SHP77 treated with DMSO at 0.1 percent for 48 hours (cell line): ENCODE results near the gene WDR49.

Source experiments
- DNase-seq: peaks from one replicate; lab custom pipeline; 2025; lab: John Stamatoyannopoulos, UW

The WDR49 gene

GRCh38 chr3:167653760-167654159 is at the start of gene WDR49:
WDR49 (minus strand) TSS chr3:167653942; CDS start chr3:167653425, 517 bp downstream.
- no peak for DNase-seq

DNA sequence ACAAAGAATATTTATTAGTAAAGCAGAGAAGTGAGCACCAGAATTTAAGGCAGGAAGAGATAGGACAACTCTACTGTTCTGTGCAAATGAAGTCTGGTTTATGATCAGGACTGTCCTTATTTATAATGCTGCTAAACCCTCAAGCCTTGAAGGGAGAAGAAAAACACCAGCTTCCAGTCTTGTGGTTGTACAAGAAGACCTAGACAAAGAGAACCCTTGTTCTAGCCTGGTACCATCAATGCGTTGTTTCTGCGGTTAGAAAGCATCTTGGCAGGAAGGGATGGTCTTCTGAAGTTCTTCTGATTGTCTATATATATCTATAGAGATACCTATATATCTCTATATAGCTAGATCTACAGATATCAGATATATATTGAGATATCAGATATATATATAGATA is 47.2 kb upstream of the WDR49 start:
- no peak for DNase-seq

- no peak for DNase-seq
These were observed 46.3 kb upstream of the WDR49 start for GRCh38 chr3:167700046-167700445.

- no peak for DNase-seq
These were observed 40.4 kb upstream of the WDR49 start for GRCh38 chr3:167694121-167694520.

- no peak for DNase-seq
These were observed 37.6 kb upstream of the WDR49 start for GRCh38 chr3:167691366-167691765.

DNA sequence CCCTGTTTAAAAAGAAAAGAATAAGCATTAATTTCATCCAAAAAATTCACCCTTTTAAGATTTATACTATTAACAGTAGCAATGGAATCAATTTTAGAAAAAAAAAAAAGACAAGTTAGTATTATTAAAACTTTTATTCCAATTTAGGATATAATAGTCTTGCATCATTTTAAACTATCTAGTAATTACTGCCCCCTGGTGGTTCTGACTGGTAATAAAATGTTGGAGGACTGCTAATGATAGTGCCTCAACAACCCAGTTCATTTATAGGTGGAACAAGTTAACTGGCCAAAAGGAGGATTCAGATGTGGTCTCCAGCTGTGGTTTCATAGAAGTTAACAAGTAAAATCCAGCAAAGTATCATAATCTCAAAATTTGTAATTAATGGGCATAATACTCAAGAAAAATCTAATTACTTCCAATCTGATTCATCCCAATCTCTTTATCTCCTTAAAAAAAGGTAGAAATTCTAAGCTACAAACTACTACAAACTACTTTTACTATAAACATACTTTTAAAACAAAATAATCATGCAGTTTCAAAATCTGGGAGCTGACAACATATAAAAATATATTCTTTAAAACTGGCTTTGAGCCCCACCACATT is 30.7 kb upstream of the WDR49 start:
- DNase-seq, result peak; percentile 25

DNA sequence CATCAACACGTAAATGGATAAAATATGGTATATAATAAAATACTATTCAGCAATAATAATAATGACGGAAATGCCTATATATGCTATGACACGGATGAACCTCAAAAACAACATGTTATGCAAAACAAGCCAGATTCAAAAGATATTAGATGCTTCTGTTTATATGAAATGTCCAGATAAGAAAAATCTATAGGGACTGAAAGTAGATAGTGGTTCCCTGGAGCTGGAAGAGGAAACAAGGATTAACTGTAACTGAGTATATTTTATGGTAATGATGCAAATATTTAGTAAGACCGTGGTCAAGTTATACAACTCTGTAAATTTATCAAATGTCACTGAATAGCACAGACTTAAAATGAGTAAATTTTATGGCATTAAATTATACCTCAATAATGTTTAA is 25.8 kb upstream of the WDR49 start:
- no peak for DNase-seq

DNA sequence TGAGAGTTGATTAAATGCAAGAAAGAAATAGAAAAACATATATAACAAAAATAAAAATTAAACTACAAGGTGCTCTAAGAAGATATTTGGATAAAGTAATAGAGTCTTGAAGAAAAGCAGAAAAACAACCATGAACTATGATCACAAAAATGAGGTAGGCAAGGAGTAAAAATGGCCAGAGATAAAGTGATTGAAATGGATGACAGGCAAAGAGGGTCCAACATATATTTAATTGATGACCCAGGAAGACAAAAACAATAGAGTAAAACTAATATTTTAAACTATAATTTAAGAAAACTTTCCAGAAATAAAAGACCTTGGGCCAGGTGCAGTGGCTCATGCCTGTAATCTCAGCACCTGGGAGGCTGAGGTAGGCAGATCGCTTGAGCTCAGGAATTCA is 22.1 kb upstream of the WDR49 start:
- DNase-seq, result no peak

GRCh38 chr3:167673221-167673620 is 19.5 kb upstream of the WDR49 start:
- DNase-seq, result no peak

DNA sequence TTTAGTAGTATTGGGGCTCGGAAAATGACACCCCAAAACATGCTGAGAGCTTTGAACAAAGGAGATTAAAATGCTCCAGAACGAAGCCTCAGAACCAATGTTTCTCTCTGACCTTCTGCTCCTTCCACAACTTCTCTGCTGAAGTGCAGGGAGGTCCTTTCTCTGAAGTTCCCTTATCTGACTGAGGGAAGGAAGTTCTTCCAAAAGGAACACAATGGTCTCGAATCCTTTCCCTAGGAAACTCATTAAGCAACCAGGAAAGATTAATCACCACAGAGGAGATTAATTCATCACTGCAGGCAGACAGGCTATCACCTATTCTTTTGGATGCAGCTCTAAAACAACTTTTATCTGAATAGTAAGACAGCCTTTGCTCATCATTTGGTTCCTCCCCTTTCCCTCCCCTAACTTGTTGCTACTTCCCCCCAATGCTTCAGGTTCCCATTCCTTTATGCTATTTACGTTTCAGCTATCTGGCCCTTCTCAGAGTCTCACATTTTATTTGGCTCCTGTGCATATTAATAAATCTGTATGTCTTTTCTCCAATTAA is 18.2 kb upstream of the WDR49 start:
- DNase-seq, result no peak

GRCh38 chr3:167669699-167670098 is 16.0 kb upstream of the WDR49 start:
- DNase-seq, result no peak

GRCh38 chr3:167668651-167669050 is 14.9 kb upstream of the WDR49 start:
- no peak for DNase-seq

DNA sequence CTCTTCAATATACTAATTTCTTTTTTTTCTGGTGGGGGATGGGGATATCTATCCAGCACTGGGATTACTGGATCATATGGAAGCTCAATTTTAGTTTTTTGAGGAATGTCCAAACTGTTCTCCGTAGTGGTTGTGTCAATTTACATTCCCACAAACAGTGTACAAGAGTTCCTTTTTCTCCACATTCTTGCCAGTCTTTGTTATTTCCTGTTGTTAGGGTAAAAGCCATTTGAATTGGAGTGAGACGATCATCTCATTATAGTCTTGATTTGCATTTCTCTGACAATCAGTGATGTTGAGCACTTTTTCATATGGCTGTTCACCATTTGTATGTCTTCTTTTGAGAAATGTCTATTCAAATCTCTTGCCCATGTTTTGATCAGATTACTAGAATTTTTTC is 12.8 kb upstream of the WDR49 start:
- no peak for DNase-seq

- no peak for DNase-seq
These were observed 9.2 kb upstream of the WDR49 start for GRCh38 chr3:167662919-167663400.

DNA sequence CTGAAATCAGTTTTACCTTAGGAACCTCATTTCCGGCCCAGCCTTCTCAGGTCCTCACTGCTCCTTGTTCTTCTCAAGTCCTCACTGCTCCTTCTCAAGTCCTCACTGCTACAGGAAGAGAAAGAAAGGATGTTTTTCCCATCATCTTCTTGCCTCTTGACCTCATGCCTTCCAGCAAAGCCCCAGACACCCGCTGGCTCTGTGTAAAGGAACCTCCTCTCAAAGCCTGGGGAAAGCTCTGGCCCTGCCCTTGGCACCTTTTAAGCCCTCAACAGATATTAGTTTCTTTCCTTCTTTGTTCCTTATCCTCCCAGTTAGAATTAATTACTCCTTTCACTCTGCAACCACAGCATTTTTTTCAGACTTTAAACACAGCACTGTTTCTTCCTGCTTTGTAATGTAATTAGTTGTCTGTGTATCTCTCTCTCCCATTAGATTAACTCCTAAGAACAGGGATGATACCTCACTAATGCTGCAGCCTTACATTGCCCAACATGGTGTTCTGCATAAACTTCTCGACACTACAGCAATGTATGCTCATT is 4.0 kb upstream of the WDR49 start:
- no peak for DNase-seq

DNA sequence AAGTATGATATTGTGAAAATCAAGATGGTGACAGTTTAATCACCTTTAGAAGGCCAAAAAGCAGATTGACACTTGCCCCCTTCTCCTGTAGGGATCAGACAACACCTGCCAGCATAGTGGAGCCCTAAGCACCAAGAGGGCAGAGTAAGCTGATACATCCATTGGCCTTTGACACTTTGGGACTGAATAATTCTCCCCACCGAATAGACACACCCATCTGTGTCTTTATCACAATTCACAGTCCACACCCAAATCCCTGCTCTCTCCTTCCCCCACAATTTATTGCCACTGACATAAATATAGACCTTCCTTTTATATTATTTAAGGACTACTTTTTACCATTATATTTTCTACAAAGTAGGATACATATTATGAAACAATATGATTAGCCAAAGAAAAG is 3.1 kb upstream of the WDR49 start:
- no peak for DNase-seq

GRCh38 chr3:167653155-167653554 is 587 bp downstream of the WDR49 start:
- DNase-seq, result no peak

DNA sequence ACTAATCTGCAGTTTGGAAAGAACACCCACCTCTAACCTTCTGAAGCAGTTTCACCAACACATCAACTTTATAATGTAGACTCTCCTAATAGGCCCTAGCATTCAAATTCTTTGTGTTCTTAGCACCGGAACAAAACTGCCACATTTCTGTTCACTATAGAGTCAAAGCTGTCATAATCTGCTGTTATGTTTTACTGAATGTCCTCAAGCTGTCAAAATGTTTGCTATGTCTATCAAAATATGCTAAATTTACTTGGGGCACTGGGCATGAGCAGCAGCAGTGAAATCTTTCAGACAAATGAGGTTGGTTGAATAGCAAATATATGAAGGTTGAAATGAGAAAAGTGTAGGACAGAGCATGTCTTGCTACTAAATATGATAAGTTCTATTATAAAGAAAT is 1.9 kb downstream of the WDR49 start:
- no peak for DNase-seq

DNA sequence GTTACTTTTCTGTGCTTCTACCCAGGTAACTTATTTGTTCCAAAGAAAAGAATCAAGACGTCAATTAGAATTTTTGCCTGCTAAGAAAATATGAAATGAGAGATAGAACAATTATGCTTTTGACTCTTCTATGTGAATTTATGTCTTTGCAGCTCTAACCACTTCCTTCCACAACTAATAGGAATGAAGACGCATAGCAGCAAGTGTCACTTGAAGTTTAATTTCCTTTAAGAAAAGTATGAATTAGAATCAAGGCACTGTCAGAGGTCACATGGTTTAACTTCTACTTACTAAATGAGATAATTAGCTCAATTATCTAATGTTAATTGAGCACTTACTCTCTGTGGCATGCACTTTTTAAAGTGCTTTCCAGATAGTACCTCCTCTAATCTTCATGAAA is 3.3 kb downstream of the WDR49 start:
- no peak for DNase-seq

GRCh38 chr3:167649746-167650145 is 4.0 kb downstream of the WDR49 start:
- DNase-seq, result no peak

- no peak for DNase-seq
These were observed 9.1 kb downstream of the WDR49 start for GRCh38 chr3:167644611-167645010.

DNA sequence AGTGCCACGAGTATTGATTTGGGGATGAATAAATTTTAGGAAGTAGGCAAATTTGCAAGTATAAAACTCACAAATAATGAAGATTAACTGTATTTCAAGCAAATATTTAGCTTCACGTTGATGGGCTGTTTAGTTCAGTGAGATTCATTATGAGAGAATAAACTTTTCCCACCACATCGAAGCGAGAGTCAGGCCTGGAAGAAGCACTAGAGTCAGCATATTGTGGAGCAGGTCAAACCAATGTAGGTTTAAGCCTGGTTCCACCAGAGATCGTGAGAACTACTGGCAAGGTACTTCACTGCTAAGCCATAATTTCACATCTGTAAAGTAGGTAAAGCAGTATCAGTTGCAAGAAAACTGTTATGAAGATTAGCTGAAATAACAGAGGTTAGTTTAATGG is 22.3 kb downstream of the WDR49 start:
- DNase-seq, result no peak

GRCh38 chr3:167626490-167626889 is 27.3 kb downstream of the WDR49 start:
- DNase-seq, result no peak

GRCh38 chr3:167615030-167615429 is 38.7 kb downstream of the WDR49 start:
- DNase-seq, result no peak
